ENCODE data around the gene P2RX3. TPM values are rescaled to one million over a fixed set of nuclear protein-coding genes. Genes with fewer than 3 reads are reported as not detected.

P2RX3 gene
- total and polyA plus RNA-seq, 2 of the 8 experiments (the other 6 are each of a cell fraction or from before 2014, with no cell fraction given), result 0.45 to 0.47 TPM

DNA sequence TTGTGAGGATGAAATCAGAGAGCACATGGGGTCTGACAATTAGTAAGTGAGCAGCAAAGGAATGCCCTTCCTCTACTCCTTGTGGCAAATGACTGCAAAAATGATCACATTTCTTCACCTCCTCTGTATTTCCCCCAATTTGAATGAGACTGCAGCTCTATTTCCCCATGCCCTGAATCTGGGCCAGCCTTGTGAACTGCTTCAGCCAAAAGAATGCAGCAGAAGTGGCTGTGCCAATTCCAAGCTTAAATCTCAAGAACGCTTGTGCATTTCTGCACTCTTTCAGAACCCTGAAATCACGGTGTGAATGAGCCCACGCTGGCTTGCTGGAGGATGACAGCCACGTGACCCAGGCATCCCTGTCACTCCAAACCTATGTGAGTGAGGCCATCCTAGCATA lies 78.9 kb downstream of the P2RX3 start:
- no peaks in the 10 kb centered on the region for H3K23me2 ChIP-seq (ENCODE audit: low read depth, low read length)
- TF ChIP-seq CHD1 (IDR thresholded peaks at IDR 0.05; ENCODE audit: low read depth, low read length) (no peak), BACH1 (IDR thresholded peaks at IDR 0.05; ENCODE audit: low read length) (no peak), FOSL1 (IDR thresholded peaks at IDR 0.05; ENCODE audit: insufficient read depth, low read depth, low read length) (no peak), JUN (IDR thresholded peaks at IDR 0.05; ENCODE audit: low read depth, low read length) (no peak), POLR2A (IDR thresholded peaks at IDR 0.05; ENCODE audit: control extremely low read depth in 1 of 2, low read depth in 2 of 2, low read length in 2 of 2) (no peak), JUND (IDR thresholded peaks at IDR 0.05; ENCODE audit: low read length) (no peak), SUZ12 (IDR thresholded peaks at IDR 0.05; ENCODE audit: low read length) (no peak), KDM5A (IDR thresholded peaks at IDR 0.05; ENCODE audit: low read length) (no peak), GABPA (IDR thresholded peaks at IDR 0.05; ENCODE audit: borderline replicate concordance, insufficient read depth, low read length) (no peak), TAF1 (IDR thresholded peaks at IDR 0.05; ENCODE audit: low read depth, low read length) (no peak), KDM1A (IDR thresholded peaks at IDR 0.05; ENCODE audit: borderline replicate concordance, low read length) (no peak), CTCF (IDR thresholded peaks at IDR 0.05; ENCODE audit: control extremely low read depth in 1 of 3, insufficient read depth in 1 of 3, low read depth in 1 of 3, low read length in 3 of 3) (no peak)

More for the DNA sequence above, 78.9 kb downstream of the P2RX3 start:
- no peak overlapping the region for H4K8ac ChIP-seq (ENCODE audit: extremely low read depth, insufficient read depth, low read length)
- no peak overlapping the region for H2AFZ ChIP-seq (ENCODE audit: low read length)
- H2BK120ac ChIP-seq (replicated peaks; ENCODE audit: low read depth, low read length), result no peak overlapping the region
- no peak overlapping the region for H2BK5ac ChIP-seq (ENCODE audit: low read depth, low read length)
- H3K9ac ChIP-seq (replicated peaks in 1 of 4; ENCODE audit: extremely low read depth in 1 of 4, low read depth in 3 of 4, low read length in 3 of 4), result no peak overlapping the region
- H3K27ac ChIP-seq (ENCODE audit: low read depth, low read length), result no peak overlapping the region
- H4K91ac ChIP-seq (replicated peaks; ENCODE audit: insufficient read length, low read length), result no peak overlapping the region
- no peak overlapping the region for H3K14ac ChIP-seq (ENCODE audit: insufficient read length)
- H3K4ac ChIP-seq (replicated peaks; ENCODE audit: insufficient read length, low read depth, low read length), result no peak overlapping the region
- no peak for FAIRE-seq
- H3K9me3 ChIP-seq (ENCODE audit: insufficient read depth in 2 of 2, low read depth in 1 of 2, low read length in 1 of 2), result no peaks in the 10 kb centered on the region
- H3K36me3 ChIP-seq (ENCODE audit: control insufficient read depth in 2 of 4, insufficient read depth in 4 of 4, low read length in 3 of 4), result peaks cover 10 to 50% (median 28%) of the 10 kb centered on the region in 4 experiments; a peak in 7 of 8 replicates
- peaks cover 0 to 4% of the 10 kb centered on the region in 2 experiments for H4K20me1 ChIP-seq (replicated peaks in 1 of 2; ENCODE audit: control insufficient read depth in 1 of 2, insufficient read depth in 2 of 2, low read length in 2 of 2)
- H3K18ac ChIP-seq (ENCODE audit: extremely low read depth, low read length), result no peak overlapping the region
- ChIA-PET CTCF (ENCODE audit: partially characterized antibody) (interaction anchor here (1.1 to 2.3 kb wide), 3 partner anchors 8 to 41 kb away, joined by 3 to 6 read pairs (median 6); no protein-coding TSS in a partner anchor), POLR2A (ENCODE audit: partially characterized antibody) (interaction anchor here (1.2 kb wide), 1 partner anchor 9 kb away, joined by 3 read pairs; no protein-coding TSS in a partner anchor)
- H3K79me2 ChIP-seq (ENCODE audit: control insufficient read depth in 1 of 2, insufficient read depth in 2 of 2, low read length in 2 of 2), result no peaks in the 10 kb centered on the region
- H2AK5ac ChIP-seq (ENCODE audit: low read depth, low read length), result no peak overlapping the region
- no peak overlapping the region for H3K4me2 ChIP-seq (ENCODE audit: insufficient read depth in 1 of 2, low read depth in 2 of 2, low read length in 2 of 2)
- no peak overlapping the region for H3K56ac ChIP-seq (replicated peaks; ENCODE audit: insufficient read length, low read depth, low read length)
- H3K23ac ChIP-seq (ENCODE audit: insufficient read length), result no peak overlapping the region
- WGBS, 2 experiments (ENCODE audit: extremely low coverage in 1 of 2, insufficient coverage in 1 of 2, insufficient read length in 1 of 2, insufficient replicate concordance in 2 of 2, low coverage in 1 of 2, low lambda C conversion rate in 2 of 2, missing lambda C conversion rate in 1 of 2), result 93% methylated on average over 4 of the region's 4 CpGs; no CpG with 5 or more reads in 1 of the 2 experiments
- H4K5ac ChIP-seq (ENCODE audit: insufficient read length, low read depth, low read length), result no peak overlapping the region
- no peak overlapping the region for H3K4me3 ChIP-seq (ENCODE audit: extremely low read depth in 1 of 4, insufficient read depth in 2 of 4, low read depth in 3 of 4, low read length in 4 of 4)
- H2BK20ac ChIP-seq (ENCODE audit: low read length), result no peak overlapping the region
- H2BK15ac ChIP-seq (ENCODE audit: low read length), result no peak overlapping the region
- no peaks in the 10 kb centered on the region; a peak in 2 of 7 replicates for H3K4me1 ChIP-seq (replicated peaks in 1 of 4; ENCODE audit: control insufficient read depth in 3 of 4, insufficient read depth in 4 of 4, low read length in 3 of 4)
- DNase-seq (ENCODE audit: low read depth in 1 of 2, low spot score in 2 of 2), result no peak
- no peak overlapping the region for H2BK12ac ChIP-seq (ENCODE audit: low read depth, low read length)
- no peaks in the 10 kb centered on the region for H3K79me1 ChIP-seq (ENCODE audit: low read depth, low read length)
- no peaks in the 10 kb centered on the region for H3K27me3 ChIP-seq (replicated peaks in 1 of 4; ENCODE audit: control insufficient read depth in 3 of 4, extremely low read depth in 1 of 4, insufficient read depth in 3 of 4, low read length in 3 of 4)

Measured in H1 (cell line).